Liver (tissue), 9 donors: ENCODE data around the gene BRI3. TPM values are rescaled to one million over a fixed set of nuclear protein-coding genes. Genes with fewer than 3 reads are reported as not detected.
A peak's percentile ranks its signal among the peaks of the same experiment; 100 is the strongest.

Experiments
- DNase-seq: peaks from one replicate; pipeline ENCODE4 v3.0.0-alpha.2; 2017; ENCODE audit warnings: low spot score
- H3K27ac ChIP-seq, 2 donors: one replicate each; pipeline ENCODE4 v1.7.0; 2013; ENCODE audit warnings: inconsistent platforms in 2 of 2, low read length in 2 of 2, control low read depth in 1 of 2, low read depth in 1 of 2, mild to moderate bottlenecking in 1 of 2
- H3K27me3 ChIP-seq, 4 donors: one replicate each; pipeline versions ENCODE4 v1.6.1 to v1.7.0; 2013; ENCODE audit warnings: low read length in 3 of 4, inconsistent platforms in 1 of 4, mild to moderate bottlenecking in 1 of 4, moderate library complexity in 1 of 4; ENCODE audit not compliant: control insufficient read depth in 4 of 4, insufficient read depth in 4 of 4
- H3K36me3 ChIP-seq, 4 donors: one replicate each; pipeline versions ENCODE4 v1.6.1 to v1.7.0; 2013; ENCODE audit warnings: low read length in 3 of 4, mild to moderate bottlenecking in 3 of 4, low read depth in 1 of 4, moderate library complexity in 1 of 4; ENCODE audit not compliant: control insufficient read depth in 4 of 4, insufficient read depth in 3 of 4
- H3K4me1 ChIP-seq, 4 donors: one replicate each; pipeline versions ENCODE4 v1.6.1 to v1.7.0; 2013; ENCODE audit warnings: low read length in 3 of 4, mild to moderate bottlenecking in 3 of 4, moderate library complexity in 1 of 4; ENCODE audit not compliant: control insufficient read depth in 4 of 4, insufficient read depth in 4 of 4
- H3K4me3 ChIP-seq, 3 donors: one replicate each; pipeline versions ENCODE4 v1.6.1 to v1.7.0; 2013; ENCODE audit warnings: low read length in 3 of 3, control low read depth in 1 of 3, low read depth in 1 of 3, mild to moderate bottlenecking in 1 of 3
- H3K9ac ChIP-seq, 2 donors: one replicate each; pipeline ENCODE4 v1.7.0; 2013; ENCODE audit warnings: low read length in 2 of 2, mild to moderate bottlenecking in 2 of 2, moderate library complexity in 2 of 2, control low read depth in 1 of 2, low read depth in 1 of 2
- H3K9me3 ChIP-seq, 4 donors: one replicate each; pipeline versions ENCODE4 v1.6.1 to v1.7.0; 2013; ENCODE audit warnings: low read length in 3 of 4; ENCODE audit not compliant: control insufficient read depth in 4 of 4
- ATF3 ChIP-seq: IDR thresholded peaks from 2 replicates; pipeline ENCODE4 v1.6.1; 2016; ENCODE audit warnings: antibody characterized with exemption
- CTCF ChIP-seq: fragments of 150-350 bp; IDR thresholded peaks from 2 replicates; pipeline ENCODE4 v1.5.1; 2017; ENCODE audit warnings: improper control_type of control experiment, low read depth, low read length; ENCODE audit not compliant: missing input control
- EGR1 ChIP-seq, 2 donors: IDR thresholded peaks; 2 replicates each; pipeline ENCODE4 v1.6.1; 2016 to 2018; ENCODE audit warnings: antibody characterized with exemption in 2 of 2, low read depth in 2 of 2
- FOXA2 ChIP-seq: IDR thresholded peaks from 2 replicates; pipeline ENCODE4 v1.6.1; 2016; ENCODE audit warnings: antibody characterized with exemption
- GABPA ChIP-seq, 2 donors: IDR thresholded peaks in 1 of 2; conservative IDR thresholded peaks in 1 of 2; 2 replicates each; pipeline ENCODE4 v1.6.1; 2016; ENCODE audit warnings: antibody characterized with exemption in 2 of 2, mild to moderate bottlenecking in 1 of 2, moderate library complexity in 1 of 2
- HNF4A ChIP-seq, 2 donors: conservative IDR thresholded peaks; 2 replicates each; pipeline ENCODE4 v1.6.1; 2016; ENCODE audit warnings: antibody characterized with exemption in 2 of 2, mild to moderate bottlenecking in 2 of 2
- HNF4G ChIP-seq: IDR thresholded peaks from 2 replicates; pipeline ENCODE4 v1.6.1; 2016; ENCODE audit warnings: antibody characterized with exemption
- JUND ChIP-seq, 2 donors: IDR thresholded peaks; 2 replicates each; pipeline ENCODE4 v1.6.1; 2016; ENCODE audit warnings: antibody characterized with exemption in 2 of 2
- MAX ChIP-seq: IDR thresholded peaks from 2 replicates; pipeline ENCODE4 v1.6.1; 2016; ENCODE audit warnings: antibody characterized with exemption
- NR2F2 ChIP-seq: IDR thresholded peaks from 2 replicates; pipeline ENCODE4 v1.6.1; 2016; ENCODE audit warnings: antibody characterized with exemption
- RAD21 ChIP-seq, 2 donors: IDR thresholded peaks; 2 replicates each; pipeline ENCODE4 v1.6.1; 2016; ENCODE audit warnings: antibody characterized with exemption in 2 of 2, mild to moderate bottlenecking in 2 of 2
- RXRA ChIP-seq, 2 donors: IDR thresholded peaks; 2 replicates each; pipeline ENCODE4 v1.6.1; 2017 to 2018; ENCODE audit warnings: antibody characterized with exemption in 2 of 2, mild to moderate bottlenecking in 1 of 2
- SP1 ChIP-seq: IDR thresholded peaks from 2 replicates; pipeline ENCODE4 v1.6.1; 2018; ENCODE audit warnings: antibody characterized with exemption, mild to moderate bottlenecking
- TAF1 ChIP-seq: conservative IDR thresholded peaks from 2 replicates; pipeline ENCODE4 v1.6.1; 2016; ENCODE audit warnings: antibody characterized with exemption, mild to moderate bottlenecking
- YY1 ChIP-seq: IDR thresholded peaks from 2 replicates; pipeline ENCODE4 v1.6.1; 2016; ENCODE audit warnings: antibody characterized with exemption, mild to moderate bottlenecking
- ZBTB33 ChIP-seq: IDR thresholded peaks from 2 replicates; pipeline ENCODE4 v1.6.1; 2016; ENCODE audit warnings: antibody characterized with exemption
- WGBS: extraction: QIAGEN DNeasy Blood & Tissue Kit; methylation state at CpG from one replicate; pipeline ENCODE4 v1.1.7; 2013; 5-methylcytosine and 5-hydroxymethylcytosine counted together
- polyA plus RNA-seq, 2 donors: library from polyadenylated mRNA; stranded (reverse) in 1 of 2; unstranded in 1 of 2; fragments of 200-250 nt in 1 of 2; fragments of >200 nt in 1 of 2; fragmentation: Nextera tagmentation in 1 of 2; extraction: Ambion mirVana in 1 of 2; gene quantifications; one replicate each; pipeline versions ENCODE4 v1.2.1 to v1.2.3, GENCODE V29; 2013 to 2015
- total RNA-seq, 2 donors: library from RNA; depleted of rRNA; stranded (reverse); fragments of >200 nt; gene quantifications; one replicate each; pipeline ENCODE4 v1.2.3, GENCODE V29; 2014
- donor health status: healthy.
- donor health status: healthy.
- donor health status: healthy.
- donor health status: healthy.
- donor health status: healthy.

Gene BRI3
- total and polyA plus RNA-seq, 4 donors, result 14.0 to 80.4 (median 49.7) TPM

DNA sequence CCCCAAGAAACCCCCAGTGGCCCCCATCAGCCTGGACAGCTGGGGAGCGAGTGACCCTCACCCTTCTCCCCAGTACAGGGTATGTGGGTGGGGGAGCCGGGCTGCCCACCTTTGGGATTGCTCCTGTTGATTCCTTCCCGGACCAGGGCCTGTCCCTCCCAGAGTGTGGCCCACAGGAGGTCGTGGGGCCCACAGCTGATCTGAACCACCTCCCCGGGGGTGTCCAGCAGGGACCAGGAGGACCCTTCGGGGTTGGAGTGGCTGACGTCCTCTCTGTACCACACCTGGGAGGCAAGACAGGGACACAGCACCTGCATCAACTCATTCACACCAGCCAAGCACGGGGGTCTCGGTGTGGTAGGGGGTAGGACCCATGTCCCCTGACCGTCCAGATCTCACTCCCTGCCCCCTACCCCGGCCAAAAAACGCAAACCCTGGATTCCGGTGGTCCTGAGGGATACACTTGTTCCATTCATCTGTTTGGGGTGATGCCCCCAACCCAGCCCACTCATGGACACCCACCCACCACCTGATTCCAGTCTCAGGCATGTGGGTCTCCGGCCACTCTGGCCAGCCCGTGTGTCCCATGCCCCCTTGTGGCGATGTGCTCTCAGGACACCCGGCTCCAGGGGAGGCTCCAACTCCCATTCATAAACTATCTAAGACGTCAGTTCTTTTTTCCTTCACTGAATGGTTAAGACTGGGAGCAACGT is 40.4 kb upstream of the BRI3 start:
- no peaks in the 10 kb centered on the region for H3K4me1 ChIP-seq
- no peak overlapping the region for H3K9ac ChIP-seq
- no peak overlapping the region for H3K4me3 ChIP-seq
- TF ChIP-seq EGR1 (IDR thresholded peaks at IDR 0.05; ENCODE audit: low read depth in 2 of 2) (no peak), CTCF (peak; percentile 65), RAD21 (IDR thresholded peaks at IDR 0.05) (peak; percentile 67 to 84)
- DNase-seq, result peak; percentile 58
- no peak overlapping the region for H3K27ac ChIP-seq
- H3K9me3 ChIP-seq, result no peaks in the 10 kb centered on the region
- H3K27me3 ChIP-seq, result no peaks in the 10 kb centered on the region
- peaks cover 0 to 14% (median 5%) of the 10 kb centered on the region in 4 donors for H3K36me3 ChIP-seq
- WGBS, result 69% methylated on average over 19 of the region's 19 CpGs

GRCh38 chr7:98241674-98242241 is 39.7 kb upstream of the BRI3 start:
- peaks cover 0 to 11% (median 5%) of the 10 kb centered on the region in 4 donors for H3K36me3 ChIP-seq
- no peak overlapping the region for H3K4me3 ChIP-seq
- no peak for DNase-seq
- no peaks in the 10 kb centered on the region for H3K9me3 ChIP-seq
- TF ChIP-seq HNF4G, result no peak
- no peak for TF ChIP-seq YY1
- no peak for TF ChIP-seq ZBTB33
- no peak for TF ChIP-seq NR2F2
- TF ChIP-seq TAF1, result no peak
- H3K27me3 ChIP-seq, result no peaks in the 10 kb centered on the region
- 91% methylated on average over 16 of the region's 16 CpGs for WGBS
- H3K27ac ChIP-seq, result no peak overlapping the region
- H3K4me1 ChIP-seq, result no peaks in the 10 kb centered on the region
- no peak overlapping the region for H3K9ac ChIP-seq

- DNase-seq, result no peak
- Histone ChIP-seq H3K27me3 (no peaks in the 10 kb centered on the region), H3K9me3 (no peaks in the 10 kb centered on the region), H3K27ac (no peak overlapping the region), H3K4me3 (no peak overlapping the region), H3K36me3 (peaks cover 0 to 11% (median 5%) of the 10 kb centered on the region in 4 donors), H3K9ac (no peak overlapping the region), H3K4me1 (no peaks in the 10 kb centered on the region)
- 97% methylated on average over 1 of the region's 1 CpG for WGBS
- TF ChIP-seq NR2F2 (no peak), HNF4A (conservative IDR thresholded peaks at IDR 0.05) (no peak), YY1 (no peak), CTCF (no peak), JUND (IDR thresholded peaks at IDR 0.05) (no peak), MAX (no peak), ATF3 (no peak), RAD21 (IDR thresholded peaks at IDR 0.05) (no peak), RXRA (IDR thresholded peaks at IDR 0.05) (no peak), FOXA2 (no peak), HNF4G (no peak), SP1 (no peak), GABPA (IDR thresholded peaks at IDR 0.05 in 1 of 2, conservative IDR thresholded peaks at IDR 0.05 in 1 of 2) (no peak), EGR1 (IDR thresholded peaks at IDR 0.05; ENCODE audit: low read depth in 2 of 2) (no peak)
Measured at GRCh38 chr7:98242342-98242741, 39.1 kb upstream of the BRI3 start.
